ENCODE measurements around the gene CCNF.

- TF ChIP-seq CTCF (conservative IDR thresholded peaks at IDR 0.05; ENCODE audit: low read depth, low read length) (no peak), EZH2 (IDR thresholded peaks at IDR 0.05; ENCODE audit: borderline replicate concordance, low read depth, low read length, poor library complexity, severe bottlenecking) (no peak)
Observed at GRCh38 chr16:2494616-2495015, 65.4 kb downstream of the CCNF start.

All from A673 (cell line).